Measurements from ENCODE around the gene AFTPH. TPM values are rescaled to one million over a fixed set of nuclear protein-coding genes. Genes with fewer than 3 reads are reported as not detected.

The AFTPH gene
- total RNA-seq, 1 experiment from 2014 or later, result 13.5 TPM

DNA sequence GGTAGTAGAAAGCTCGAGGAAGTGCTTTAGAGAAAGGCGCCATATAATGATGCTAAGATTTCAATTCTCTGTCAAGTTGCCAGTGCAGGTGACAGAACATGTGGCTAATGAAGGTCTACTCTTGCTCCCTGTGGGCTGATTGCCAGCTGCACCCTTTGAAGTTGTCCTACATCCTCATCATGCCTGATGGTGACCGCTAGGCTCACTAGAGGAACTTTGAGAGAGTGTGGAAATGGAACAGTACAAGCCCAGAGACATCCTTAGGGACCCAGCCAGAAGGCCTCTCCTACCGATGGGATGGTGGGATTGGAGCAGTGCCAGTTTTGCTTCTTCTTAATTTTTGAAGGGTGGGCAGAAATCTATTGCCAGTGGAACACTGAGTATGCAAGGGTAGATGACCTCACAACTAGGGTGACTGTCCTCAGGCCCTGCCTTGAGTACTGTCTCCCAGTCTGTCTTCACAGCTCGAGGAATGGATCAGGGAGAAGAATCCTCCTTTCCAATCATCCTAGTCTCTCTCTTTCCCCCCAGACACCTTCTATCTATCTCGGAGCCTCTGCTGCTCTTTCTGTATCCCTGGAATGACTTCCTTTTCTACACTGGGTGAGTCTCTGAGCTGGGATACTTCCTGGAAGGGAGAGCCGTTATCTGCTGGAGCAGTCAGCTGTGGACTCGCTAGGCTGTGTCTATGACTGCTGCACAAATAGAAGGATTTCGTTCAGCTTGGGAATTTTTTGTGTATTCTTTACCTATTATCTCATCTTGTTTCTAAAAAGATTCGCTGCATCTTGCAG lies 36.7 kb upstream of the AFTPH start:
- Histone ChIP-seq H3K56ac (ENCODE audit: insufficient read length, low read depth, low read length) (no peak overlapping the region), H3K23me2 (ENCODE audit: insufficient read length, low read depth, low read length, poor library complexity, severe bottlenecking) (no peaks in the 10 kb centered on the region), H2BK5ac (ENCODE audit: insufficient read length, low read length) (no peak overlapping the region), H3K14ac (ENCODE audit: insufficient read depth, low read length) (no peak overlapping the region), H3K27ac (ENCODE audit: insufficient read length, low read depth, low read length) (no peak overlapping the region), H3K18ac (ENCODE audit: insufficient read length, low read depth, low read length) (no peak overlapping the region), H3K79me2 (ENCODE audit: insufficient read depth, low read length) (no peaks in the 10 kb centered on the region), H4K91ac (ENCODE audit: insufficient read length, low read depth, low read length) (no peak overlapping the region), H4K20me1 (ENCODE audit: control insufficient read depth, insufficient read depth, insufficient read length) (no peaks in the 10 kb centered on the region), H3K4me2 (ENCODE audit: insufficient read depth, insufficient read length, low read length) (no peak overlapping the region), H3K27me3 (ENCODE audit: insufficient read depth, low read length) (no peaks in the 10 kb centered on the region), H4K5ac (ENCODE audit: insufficient read length, low read depth, low read length) (no peak overlapping the region), H3K9me3 (ENCODE audit: control insufficient read depth, low read depth, low read length) (no peaks in the 10 kb centered on the region), H4K8ac (replicated peaks; ENCODE audit: insufficient read length, low read depth, low read length) (no peak overlapping the region), H3K4ac (ENCODE audit: low read depth, low read length) (no peak overlapping the region), H2BK15ac (ENCODE audit: low read depth, low read length) (no peak overlapping the region), H3T11ph (ENCODE audit: low read length) (no peak overlapping the region), H3K4me1 (ENCODE audit: insufficient read depth, low read length) (peaks cover 2% of the 10 kb centered on the region; the same call in 1 of the 2 replicates), H3K23ac (ENCODE audit: insufficient read length, low read depth, low read length) (no peak overlapping the region), H3K9ac (ENCODE audit: extremely low read depth, insufficient read length, low read length) (no peak overlapping the region), H2BK20ac (ENCODE audit: low read depth, low read length, poor library complexity, severe bottlenecking) (no peak overlapping the region), H2BK120ac (ENCODE audit: low read depth, low read length, poor library complexity, severe bottlenecking) (no peak overlapping the region), H2AFZ (ENCODE audit: low read length) (no peak overlapping the region), H2AK5ac (ENCODE audit: insufficient read length, low read length) (no peak overlapping the region), H3K79me1 (ENCODE audit: insufficient read depth, low read depth, low read length, poor library complexity, severe bottlenecking) (no peaks in the 10 kb centered on the region), H2BK12ac (ENCODE audit: insufficient read length, low read depth, low read length) (no peak overlapping the region)
- peak; percentile 32 for DNase-seq
- no peaks in the 10 kb centered on the region for H3K36me3 Mint-ChIP-seq (ENCODE audit: insufficient read depth in 1 of 3, low read depth in 3 of 3)
- TF ChIP-seq, protein P1, sequence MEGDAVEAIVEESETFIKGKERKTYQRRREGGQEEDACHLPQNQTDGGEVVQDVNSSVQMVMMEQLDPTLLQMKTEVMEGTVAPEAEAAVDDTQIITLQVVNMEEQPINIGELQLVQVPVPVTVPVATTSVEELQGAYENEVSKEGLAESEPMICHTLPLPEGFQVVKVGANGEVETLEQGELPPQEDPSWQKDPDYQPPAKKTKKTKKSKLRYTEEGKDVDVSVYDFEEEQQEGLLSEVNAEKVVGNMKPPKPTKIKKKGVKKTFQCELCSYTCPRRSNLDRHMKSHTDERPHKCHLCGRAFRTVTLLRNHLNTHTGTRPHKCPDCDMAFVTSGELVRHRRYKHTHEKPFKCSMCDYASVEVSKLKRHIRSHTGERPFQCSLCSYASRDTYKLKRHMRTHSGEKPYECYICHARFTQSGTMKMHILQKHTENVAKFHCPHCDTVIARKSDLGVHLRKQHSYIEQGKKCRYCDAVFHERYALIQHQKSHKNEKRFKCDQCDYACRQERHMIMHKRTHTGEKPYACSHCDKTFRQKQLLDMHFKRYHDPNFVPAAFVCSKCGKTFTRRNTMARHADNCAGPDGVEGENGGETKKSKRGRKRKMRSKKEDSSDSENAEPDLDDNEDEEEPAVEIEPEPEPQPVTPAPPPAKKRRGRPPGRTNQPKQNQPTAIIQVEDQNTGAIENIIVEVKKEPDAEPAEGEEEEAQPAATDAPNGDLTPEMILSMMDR (conservative IDR thresholded peaks at IDR 0.05), result no peak
- H3K9me3 Mint-ChIP-seq, result no peaks in the 10 kb centered on the region
- no CpG with 5 or more reads among the region's 10 CpGs for WGBS (ENCODE audit: extremely low coverage, insufficient read length, low lambda C conversion rate)
- H3K4me3 Mint-ChIP-seq, result no peak overlapping the region
- peaks cover 15 to 18% of the 10 kb centered on the region in 2 experiments for H3K4me1 Mint-ChIP-seq
- no peaks in the 10 kb centered on the region; the same call in none of the 2 replicates for H3K27me3 Mint-ChIP-seq (ENCODE audit: low read depth)
- H3K27ac Mint-ChIP-seq, result peak overlapping the region in 2 of 3 experiments; percentile 20 to 46; a peak in 1 of 7 replicates

All from H9 (cell line).